HG03521 (cell line): ENCODE results near the gene TCF7L2.

Source experiments
- ATAC-seq: cut with Tn5 transposase; IDR thresholded peaks from one replicate; pipeline ENCODE4 v1.9.1; 2021; ENCODE audit warnings: mild to moderate bottlenecking, moderate library complexity; ENCODE audit not compliant: unreplicated experiment

Gene TCF7L2

DNA sequence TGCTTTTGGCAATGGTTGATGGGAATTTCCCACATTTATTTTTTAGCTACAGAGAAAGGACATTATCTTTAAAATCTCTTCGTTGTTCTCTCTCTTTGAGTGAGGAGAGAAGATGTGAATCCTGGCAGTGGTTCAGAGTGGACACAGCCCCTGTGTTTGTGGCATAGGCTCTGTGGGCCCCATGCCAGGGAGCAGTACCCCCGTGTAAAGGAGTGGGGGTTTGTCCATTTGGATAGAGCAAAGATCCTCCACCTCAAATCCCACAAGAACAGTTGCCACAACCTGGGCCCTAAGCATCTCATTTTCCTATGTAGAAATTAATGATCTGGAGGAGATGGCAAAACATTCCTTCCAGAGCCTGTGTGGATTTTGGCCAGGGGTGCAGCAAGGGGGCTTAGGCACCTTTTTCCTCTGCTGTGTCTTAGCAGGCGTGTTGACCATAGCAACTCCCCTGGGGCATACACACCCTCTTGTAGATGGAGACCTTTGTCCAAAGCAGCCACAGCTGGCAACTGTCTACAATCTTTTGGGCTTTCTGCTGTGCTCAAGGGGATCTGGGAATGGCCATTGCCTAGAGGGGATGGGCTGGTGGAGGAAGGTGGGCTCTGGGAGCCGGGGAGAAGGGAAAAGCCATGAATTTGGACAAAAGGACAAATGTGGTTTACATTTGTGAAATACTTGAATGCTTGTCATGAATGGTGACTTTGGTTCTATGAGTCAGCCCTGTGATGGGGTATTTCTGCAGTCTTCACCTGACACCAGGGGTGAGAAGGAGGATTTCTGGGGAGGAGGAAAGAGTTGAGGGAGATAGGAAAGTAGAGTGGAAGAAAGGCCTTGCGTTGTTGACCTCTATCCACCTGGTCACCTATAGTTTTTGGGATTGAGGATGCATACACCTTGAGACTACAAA, 92.0 kb downstream of the TCF7L2 start:
- ATAC-seq: no peak

DNA sequence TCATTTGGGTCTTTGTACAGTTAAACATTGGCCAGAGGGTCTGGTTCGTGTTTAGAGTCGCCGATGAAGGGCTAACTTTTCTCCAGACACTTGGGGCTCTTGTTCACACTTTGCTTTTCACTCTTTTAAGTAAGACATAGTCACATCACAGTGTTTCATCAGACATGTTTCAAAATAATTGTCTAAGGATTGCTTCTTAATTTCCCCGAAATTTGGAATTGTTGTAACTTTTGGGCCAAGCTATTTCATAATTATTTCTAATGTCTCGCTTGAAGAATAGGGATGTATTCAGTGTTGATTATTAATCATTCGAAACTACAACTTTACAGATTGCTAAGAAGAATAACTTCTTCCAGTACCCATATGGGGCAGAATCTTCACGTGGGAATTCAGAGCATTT, 92.8 kb downstream of the TCF7L2 start:
- ATAC-seq: no peak

DNA sequence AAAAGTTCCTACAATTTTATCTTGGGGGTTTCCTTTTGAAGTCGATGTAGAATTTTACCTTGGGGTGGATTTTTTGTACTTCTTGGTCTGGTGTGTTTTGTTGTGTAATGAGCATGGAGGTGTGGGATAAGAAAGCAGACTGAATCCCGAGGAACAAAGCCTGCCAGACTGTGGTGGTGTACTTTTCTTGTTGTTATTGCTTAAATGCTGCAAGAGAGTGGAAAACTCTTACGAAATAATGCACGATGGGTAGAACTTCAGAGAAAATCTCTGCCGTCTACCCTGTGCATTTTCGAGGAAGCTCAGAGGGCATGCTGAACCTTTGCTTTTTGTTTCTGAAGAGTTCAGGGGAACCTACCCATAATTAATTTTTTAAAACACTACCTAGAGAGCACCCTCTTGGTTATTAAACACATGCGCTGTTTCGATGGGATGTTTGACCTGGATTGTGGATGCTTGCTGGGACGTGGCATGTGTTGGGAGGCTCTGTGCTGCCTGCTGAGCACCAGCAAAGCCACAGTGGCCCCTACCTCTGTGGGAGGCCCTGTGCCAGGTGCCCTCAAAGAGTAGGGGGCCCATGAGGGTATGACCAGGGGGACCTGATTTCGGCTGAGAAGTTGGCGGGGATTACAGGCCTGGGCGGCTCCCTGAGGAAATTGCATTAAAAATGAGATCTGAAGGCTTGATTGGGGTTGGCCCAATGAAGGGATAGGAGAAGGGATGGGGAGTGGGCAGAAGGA, 94.1 kb downstream of the TCF7L2 start:
- no peak for ATAC-seq

DNA sequence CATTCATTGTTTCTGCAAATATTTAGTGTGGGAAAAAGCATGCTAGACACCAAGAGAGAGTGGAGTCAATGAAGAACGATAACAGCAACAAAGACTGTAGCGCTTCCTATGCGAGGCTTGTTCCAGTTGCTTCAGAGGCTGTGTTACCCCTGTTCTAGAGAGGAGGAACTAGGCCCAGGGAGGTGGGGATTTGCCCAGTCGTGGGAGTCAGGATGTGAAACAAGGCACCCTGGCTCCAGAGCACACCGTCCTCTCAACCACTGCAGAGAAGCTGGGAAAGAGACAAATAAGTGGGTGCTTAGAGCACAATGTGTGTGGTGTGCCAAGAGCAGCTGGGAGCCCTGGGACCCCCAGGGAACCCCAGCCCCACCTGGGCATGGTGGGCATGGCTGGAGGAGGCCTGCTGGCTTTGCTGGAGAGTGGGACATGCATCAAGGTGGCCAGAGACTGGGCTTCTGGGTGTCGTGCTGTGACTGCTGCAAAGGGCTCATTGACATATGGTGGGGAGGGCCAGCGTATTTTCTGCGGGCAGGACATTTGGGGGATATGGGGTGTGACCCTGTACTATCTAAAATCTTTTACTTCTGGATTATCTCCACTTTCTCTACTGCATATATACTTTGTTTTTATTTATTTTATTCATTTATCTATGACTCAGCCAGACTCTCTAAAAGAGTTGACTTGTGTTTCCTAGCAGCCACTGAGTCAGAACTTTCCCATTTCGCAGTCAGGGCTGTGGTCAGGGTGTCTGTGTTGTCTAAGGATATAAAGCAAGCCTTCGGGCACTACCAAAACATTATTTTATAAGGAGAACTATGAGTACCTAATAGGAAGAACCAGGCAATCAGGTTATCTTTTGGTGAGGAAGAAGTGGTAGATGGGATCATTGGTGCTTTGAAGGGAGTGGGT, 95.4 kb downstream of the TCF7L2 start:
- no peak for ATAC-seq

DNA sequence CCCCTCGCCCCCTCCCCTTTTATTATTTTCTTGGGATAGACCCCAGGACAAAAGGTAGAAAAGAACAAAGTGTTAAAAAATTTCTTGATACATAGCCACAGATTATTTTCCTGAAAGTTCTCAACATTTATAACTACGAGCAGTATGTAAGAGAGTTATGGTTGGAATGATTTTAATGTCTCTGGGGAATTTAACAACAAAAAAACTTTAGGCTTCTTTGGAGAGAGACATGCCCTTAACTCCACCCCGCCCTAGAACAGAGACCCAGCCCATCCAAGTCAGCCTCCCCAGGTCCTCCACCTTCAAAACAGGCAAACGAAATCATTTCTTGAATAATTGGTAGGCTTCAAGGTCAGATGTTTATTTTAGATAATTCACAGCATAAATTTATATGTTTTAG, 97.1 kb downstream of the TCF7L2 start:
- no peak for ATAC-seq

DNA sequence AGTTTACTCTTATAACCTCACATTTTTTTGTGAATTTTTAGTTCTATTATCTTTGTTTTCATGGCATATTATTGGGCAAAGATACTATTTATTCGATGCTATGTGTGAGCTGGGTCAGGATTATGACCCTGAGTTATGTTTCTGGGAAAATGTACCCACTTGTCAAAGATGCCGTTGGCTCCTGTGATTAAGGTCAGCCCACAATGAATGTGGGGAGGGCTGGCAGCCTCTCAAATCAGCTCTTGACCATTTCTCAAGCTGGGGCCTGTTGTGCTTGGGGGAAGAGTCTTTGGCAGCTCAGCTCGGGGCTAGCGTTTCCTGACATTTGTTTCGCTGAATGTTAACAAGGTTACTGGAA, 97.5 kb downstream of the TCF7L2 start:
- no peak for ATAC-seq

DNA sequence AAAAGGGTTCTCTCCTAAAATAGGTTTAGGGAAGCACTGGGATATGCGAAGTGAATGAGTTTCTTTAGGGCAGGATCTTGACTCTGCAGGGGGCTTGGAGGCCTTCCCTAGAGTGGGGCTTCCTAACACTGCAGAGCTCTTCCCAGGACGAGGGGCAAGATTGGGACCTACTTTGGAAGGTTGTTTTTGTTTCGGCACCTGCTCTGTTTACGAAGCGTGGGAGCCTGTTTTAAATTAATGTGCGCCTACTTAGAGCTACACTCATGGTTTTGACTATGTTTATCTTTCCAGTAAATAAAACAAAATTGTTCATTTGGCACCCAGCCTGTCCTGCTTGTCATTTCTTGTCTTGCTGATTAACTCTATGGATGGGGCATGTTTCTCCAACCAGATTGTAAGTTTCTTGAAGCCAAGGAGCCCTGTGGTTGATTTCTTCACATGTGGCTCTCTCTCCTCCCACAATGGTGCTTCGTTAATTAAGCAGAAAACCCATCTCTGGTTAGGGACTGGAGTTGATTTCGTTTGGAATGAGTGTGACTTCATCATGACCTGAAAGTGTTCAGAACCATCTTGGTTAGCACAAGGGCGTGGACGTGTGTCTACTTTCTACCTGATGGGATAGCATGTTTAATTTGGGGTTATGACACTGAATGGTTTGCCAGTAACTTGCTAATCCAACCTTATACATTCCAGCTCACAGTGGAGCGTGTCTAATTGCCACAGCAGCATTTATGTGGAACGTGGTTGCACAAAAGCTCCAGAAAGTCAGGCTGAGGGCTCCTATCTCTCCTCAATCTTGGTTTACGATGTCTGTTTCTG, 98.1 kb downstream of the TCF7L2 start:
- no peak for ATAC-seq

DNA sequence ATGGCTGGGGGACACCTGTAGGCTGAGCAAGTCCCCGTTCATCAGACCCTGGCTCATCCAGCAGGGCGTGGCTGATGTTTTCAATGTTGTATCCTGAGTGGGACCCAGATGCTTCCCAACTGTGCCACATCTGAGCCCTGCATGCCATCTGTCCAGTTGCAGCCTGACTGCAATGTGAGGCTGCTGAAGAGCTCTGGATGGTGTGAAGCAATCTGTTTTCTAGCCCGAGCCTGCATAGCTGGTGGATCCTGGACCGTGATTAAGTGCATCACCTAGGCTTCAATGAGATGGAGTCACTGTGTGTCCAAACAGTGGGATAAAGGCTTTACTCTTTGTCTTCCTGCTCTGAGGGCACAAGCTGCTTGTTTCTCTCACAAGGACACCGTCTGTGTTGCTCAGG, 99.8 kb downstream of the TCF7L2 start:
- no peak for ATAC-seq

DNA sequence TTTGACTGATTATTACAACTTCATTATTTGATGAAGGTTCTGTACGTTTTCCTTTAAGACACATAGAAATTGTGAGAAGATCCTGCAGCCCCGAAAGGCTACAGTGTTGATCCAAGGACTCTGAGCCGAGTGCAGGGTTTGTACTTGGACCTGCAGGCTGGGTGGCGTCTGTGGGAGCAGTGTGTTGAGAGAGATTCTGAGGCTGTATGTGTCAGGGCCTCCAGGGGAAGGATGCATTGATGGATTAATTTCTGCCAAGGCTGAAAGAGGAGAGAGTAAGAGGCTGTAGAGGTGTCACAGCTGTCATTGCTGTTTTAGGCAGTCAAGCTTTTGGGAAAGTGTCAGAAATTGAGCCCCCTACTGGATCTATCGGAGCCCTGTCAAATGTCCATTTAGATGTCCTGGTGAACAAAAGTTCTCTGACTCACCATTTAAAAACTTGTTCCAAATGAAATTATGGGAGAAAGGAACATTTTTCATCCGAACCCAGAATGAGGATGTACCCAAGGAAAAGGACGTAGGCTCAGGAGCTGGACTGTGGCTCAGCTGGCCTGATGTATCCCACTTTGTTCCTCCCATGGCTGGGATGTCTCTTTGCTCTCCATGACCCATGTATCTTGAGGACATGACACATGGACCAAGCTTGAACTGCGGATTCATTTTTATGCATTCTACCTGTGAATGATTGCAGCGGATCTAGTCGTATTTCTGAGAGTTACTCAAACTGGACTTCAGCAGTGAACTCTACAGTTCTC, 102.2 kb downstream of the TCF7L2 start:
- no peak for ATAC-seq

DNA sequence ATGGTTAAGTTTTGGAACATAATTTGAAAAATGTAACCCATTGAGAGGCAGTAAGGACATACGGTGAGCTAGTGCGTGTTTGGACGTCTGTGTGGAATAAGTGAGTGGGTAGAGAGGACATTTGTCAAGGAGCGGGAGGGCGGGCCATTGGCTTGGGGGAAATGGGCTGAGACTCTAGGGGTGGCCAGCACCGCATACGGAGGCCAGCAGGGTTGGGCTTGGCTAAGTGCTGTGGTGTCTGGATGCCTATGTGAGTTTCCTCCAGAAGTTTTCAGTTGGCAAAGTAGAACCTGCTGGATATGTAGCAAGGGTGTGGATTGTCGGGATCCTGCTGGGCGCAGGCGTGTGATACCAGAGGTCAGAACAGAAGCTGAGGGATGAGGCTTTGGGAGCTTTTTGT, 103.0 kb downstream of the TCF7L2 start:
- no peak for ATAC-seq

DNA sequence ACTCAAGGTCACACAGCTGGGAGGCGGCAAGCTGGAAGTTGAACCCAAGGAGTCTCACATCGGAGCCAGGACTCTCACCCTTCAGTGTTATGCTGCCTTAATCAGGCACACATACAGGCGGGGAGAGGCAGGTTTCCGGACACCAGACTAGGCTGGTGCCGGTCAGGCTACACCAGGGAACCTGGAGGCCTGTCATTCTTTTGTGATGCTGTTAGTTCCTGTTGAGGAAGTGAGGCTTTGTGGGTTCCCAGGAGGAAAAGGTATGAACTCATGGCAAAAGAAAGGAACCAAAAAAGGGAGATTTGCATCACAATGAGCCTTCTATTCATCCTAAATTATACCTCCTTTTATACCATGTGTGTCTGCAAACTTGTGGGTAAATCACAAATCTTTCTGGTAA, 103.8 kb downstream of the TCF7L2 start:
- no peak for ATAC-seq

DNA sequence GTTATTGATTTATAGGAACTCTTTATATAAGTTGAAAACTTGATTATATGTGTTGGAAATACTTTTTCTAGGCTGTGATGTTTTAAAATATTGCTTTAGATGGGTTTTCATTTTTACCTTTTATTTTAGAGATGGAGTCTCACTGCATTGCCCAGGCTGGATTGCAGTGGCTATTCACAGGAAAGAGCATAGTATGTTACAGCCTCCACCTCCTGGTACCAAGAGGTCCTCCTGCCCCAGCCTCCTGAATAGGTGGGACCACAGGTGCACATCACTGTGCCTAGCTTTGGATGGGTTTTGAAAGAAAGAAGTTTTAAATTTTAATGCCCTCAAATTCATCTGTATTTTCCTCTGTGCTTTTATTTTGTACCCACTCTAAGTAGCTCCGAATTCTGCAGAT, 105.4 kb downstream of the TCF7L2 start:
- no peak for ATAC-seq

DNA sequence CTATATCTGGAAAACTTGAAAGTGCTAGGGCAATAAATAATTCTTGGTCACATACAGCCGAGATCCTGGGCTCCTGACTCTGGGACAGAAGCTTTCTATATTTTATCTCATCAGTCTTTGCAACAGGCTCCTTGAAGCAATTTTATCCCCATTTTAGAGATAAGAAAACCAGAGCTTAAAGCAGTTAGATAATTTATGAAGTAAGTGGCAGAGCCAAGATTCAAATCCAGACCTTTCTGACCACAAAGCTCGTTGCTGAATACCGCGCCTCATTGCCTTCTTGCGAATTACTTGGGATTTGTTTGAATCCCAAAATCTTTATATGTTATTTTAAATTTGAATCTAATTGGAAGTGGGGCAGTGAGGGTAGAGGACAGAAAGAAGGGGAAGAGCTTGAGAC, 106.0 kb downstream of the TCF7L2 start:
- no peak for ATAC-seq

DNA sequence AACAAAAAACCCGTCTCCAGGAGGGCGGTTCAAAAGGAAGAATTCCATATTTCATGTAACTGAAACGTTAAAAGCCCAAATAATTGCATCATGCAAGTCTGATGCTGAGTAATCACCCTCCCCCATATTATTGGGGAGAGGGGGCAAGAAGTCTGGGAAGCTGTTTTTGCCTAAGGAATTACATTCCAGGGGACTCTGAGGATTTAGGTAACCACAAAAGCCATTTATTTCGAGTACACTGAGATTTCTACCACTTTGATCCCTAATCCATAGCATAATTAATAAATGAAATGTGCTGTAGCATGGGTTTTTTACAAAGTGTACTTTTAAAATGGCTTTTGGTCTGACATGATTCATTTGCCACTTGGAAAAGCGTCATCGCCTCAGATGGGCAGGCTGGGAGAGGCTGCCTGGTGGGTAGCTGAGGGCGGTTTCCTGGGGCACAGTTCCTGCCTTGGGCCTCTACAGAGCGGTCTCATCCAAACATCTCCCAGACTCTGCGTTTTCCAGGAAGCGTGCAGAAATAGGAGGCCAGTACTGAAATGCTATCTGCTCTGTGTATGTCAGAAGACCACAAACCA, 106.5 kb downstream of the TCF7L2 start:
- no peak for ATAC-seq

DNA sequence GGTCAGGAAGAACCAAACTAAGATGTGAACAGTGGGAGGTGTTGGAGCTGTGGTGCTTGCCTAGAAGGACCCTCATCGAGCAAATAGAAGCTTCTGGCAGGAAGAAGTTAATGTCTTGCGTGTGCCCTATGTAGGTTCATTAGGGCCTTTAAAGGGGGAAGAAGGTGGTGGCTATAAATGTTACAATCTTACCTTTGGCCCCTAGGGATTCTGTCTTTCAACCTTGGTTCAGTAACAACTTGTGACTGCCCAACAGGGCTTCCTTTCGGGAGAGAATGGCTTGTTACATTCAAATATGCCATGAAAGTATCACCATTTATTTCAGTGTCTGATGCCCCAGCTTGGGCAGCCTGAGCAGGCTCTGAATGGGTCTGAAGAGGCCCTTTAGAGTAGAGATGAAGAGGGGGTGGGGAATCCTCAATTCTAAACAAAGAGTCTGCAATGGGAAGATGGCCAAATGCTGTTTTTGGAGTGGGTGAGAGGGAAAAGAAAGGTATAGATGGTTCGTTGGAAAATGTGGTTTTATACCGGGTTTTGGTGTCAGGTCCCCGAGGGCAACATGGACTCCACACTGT, 108.0 kb downstream of the TCF7L2 start:
- ATAC-seq: no peak

DNA sequence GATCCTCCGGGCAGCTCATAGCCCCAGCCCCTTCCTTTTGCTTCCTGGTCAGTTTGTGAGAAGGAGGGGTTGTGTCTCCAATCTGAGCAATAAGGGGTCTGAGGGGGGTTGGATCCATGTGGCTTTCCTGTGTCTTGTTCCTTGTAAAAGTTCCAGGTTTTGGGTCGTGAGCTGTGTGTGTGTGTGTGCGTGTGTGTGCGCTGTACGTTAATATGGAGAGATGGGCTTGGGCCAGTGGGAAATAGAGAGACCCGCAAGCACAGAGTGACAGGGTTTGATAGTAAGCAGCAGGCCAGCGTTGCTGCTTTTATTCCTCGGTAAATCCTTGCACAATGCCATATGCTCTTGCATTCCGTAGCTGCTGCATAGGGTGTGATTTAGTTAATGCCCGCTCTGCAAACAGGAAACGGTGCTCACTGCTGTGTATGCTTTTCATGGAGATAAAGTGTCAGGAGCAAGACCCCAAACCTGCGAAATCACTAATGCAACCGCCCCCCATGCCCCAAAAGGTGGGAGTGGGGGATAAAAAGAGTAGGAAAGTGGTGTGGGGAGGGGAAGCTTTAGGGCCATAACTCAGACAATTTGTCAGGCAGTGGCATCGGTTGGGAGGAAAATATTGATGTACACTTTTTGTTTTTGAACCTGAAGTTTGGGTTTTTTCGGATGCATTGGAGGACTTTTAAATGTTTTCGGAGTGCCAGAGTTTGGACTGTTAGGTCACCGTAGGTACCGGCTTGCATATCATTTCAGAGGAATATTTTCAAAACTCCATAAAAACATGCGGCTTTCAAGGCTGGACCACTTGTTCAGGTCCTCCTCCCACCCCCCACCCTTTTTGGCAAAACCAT, 108.7 kb downstream of the TCF7L2 start:
- no peak for ATAC-seq

DNA sequence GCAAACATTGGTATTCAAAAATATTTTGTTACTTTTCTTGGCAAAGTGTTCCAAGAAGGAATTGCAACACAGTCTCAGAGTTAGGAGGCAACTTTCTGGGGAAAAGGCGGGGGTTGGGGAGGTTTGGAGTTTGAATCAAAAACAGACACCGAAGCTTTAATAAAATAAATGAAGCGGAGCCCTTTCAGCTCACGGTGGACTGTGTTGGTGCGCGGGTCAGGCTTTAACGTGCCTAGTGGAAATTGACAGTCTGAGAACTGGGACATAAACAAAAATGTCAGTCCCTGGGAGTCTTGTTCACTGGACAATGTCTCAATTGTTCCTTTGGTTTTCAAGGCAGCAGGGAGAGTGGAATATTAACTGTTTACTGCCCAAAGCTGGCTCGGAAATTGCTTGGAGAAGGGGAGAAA, 109.3 kb downstream of the TCF7L2 start:
- ATAC-seq: no peak
